A673 (cell line): ENCODE measurements around the gene LPP. TPM values are rescaled to one million over a fixed set of nuclear protein-coding genes. Genes with fewer than 3 reads are reported as not detected.
A peak's percentile ranks its signal among the peaks of the same experiment; 100 is the strongest.

Experiments used
- BruUV-seq: library from RNA; stranded (reverse); fragments of 400-500 nt; replicated peaks from 2 replicates; lab custom pipeline; 2021; lab: Mats Ljungman, UMichigan
- CTCF ChIA-PET: fragments of 300-600 bp; sonication (Branson Sonifier 250); formaldehyde crosslinking; loops from one replicate; lab custom pipeline; 2022; ENCODE audit warnings: antibody characterized with exemption; lab: Charles Lee
- POLR2A ChIA-PET: fragments of 300-600 bp; sonication (Branson Sonifier 250); formaldehyde crosslinking; loops from one replicate; lab custom pipeline; 2022; ENCODE audit warnings: antibody characterized with exemption; ENCODE audit not compliant: low non-redundant PET; lab: Charles Lee
- DNase-seq: peaks from one replicate; pipeline ENCODE4 v3.0.0-alpha.2; 2015; ENCODE audit warnings: low spot score
- H3K27ac ChIP-seq: fragments of 200-600 bp; sonication (generic); 2 replicates; pipeline ENCODE4 v1.5.1; 2016; ENCODE audit warnings: mixed run types, low read depth, mild to moderate bottlenecking, mixed read lengths, antibody characterized with exemption, low read length; ENCODE audit not compliant: poor library complexity, severe bottlenecking
- H3K27me3 ChIP-seq: fragments of 200-600 bp; sonication (generic); replicated peaks from 2 replicates; pipeline ENCODE4 v1.6.1; 2017; ENCODE audit warnings: mixed run types, low read depth, mild to moderate bottlenecking, mixed read lengths, antibody characterized with exemption, low read length; ENCODE audit not compliant: insufficient read depth, poor library complexity
- H3K36me3 ChIP-seq: fragments of 200-600 bp; sonication (generic); 2 replicates; pipeline ENCODE4 v1.6.1; 2016; ENCODE audit warnings: mixed run types, mild to moderate bottlenecking, mixed read lengths, antibody characterized with exemption, low read length; ENCODE audit not compliant: insufficient read depth, poor library complexity, severe bottlenecking
- H3K4me1 ChIP-seq: fragments of 200-600 bp; sonication (generic); 2 replicates; pipeline ENCODE4 v1.6.1; 2017; ENCODE audit warnings: mixed run types, mild to moderate bottlenecking, mixed read lengths, antibody characterized with exemption, low read length; ENCODE audit not compliant: insufficient read depth, poor library complexity, severe bottlenecking
- H3K4me3 ChIP-seq: fragments of 200-600 bp; sonication (generic); 2 replicates; pipeline ENCODE4 v1.5.1; 2016; ENCODE audit warnings: low read depth, mixed run types, mild to moderate bottlenecking, mixed read lengths, low read length; ENCODE audit not compliant: poor library complexity, severe bottlenecking
- H3K9me3 ChIP-seq: fragments of 200-600 bp; sonication (generic); 2 replicates; pipeline ENCODE4 v1.6.1; 2016; ENCODE audit warnings: mixed run types, low read depth, mild to moderate bottlenecking, mixed read lengths, antibody characterized with exemption, low read length; ENCODE audit not compliant: poor library complexity, severe bottlenecking
- EZH2 ChIP-seq: fragments of 200-600 bp; sonication (generic); IDR thresholded peaks from 2 replicates; pipeline ENCODE4 v1.6.1; 2017; ENCODE audit warnings: borderline replicate concordance, low read depth, mild to moderate bottlenecking, mixed read lengths, antibody characterized with exemption, low read length; ENCODE audit not compliant: poor library complexity, severe bottlenecking
- intact Hi-C: fragments of 100-400 bp; cut with micrococcal nuclease; formaldehyde crosslinking; loops from one replicate; pipeline ENCODE4 v1.10.0; 2022; ENCODE audit not compliant: unreplicated experiment
- total RNA-seq: library from RNA; stranded (reverse); gene quantifications from 2 replicates; pipeline ENCODE4 v1.2.3, GENCODE V29; 2021
- TF ChIP-seq, protein P1 (sequence below): fragments of 300-800, 200-600 bp; sonication (generic); conservative IDR thresholded peaks from 2 replicates; pipeline ENCODE4 v1.5.1; 2017; ENCODE audit warnings: low read depth, mild to moderate bottlenecking, antibody characterized with exemption, low read length, moderate library complexity, mixed read lengths

The LPP gene
- total RNA-seq, 1 experiment from 2014 or later: 39.7 TPM

DNA sequence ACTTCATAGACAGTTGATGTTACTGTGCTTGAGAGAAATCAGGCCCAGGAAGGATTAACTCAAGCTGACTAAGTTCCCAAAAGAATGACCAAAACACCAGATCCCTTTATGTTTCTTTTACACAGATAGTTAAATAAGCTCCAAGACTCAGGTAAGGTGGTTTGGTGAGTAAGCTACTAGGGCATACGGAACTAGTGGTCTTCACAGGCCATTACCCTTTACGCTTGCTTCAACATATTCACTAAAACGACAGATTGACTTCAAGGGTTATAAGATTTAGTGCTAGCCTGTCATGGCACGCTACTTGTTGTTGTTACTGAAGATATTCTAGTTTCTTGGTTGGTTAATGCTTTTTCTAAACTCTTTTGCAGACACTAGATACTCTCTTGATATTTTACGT lies 369.3 kb downstream of the LPP start:
- POLR2A ChIA-PET: no interaction called here
- no peak overlapping the region for H3K27ac ChIP-seq
- H3K4me1 ChIP-seq: peaks cover 13% of the 10 kb centered on the region
- H3K36me3 ChIP-seq: no peaks in the 10 kb centered on the region
- no peaks in the 10 kb centered on the region for H3K27me3 ChIP-seq
- no TSS peak for BruUV-seq
- CTCF ChIA-PET: no interaction called here
- TF ChIP-seq EZH2: no peak
- TF ChIP-seq, protein P1, sequence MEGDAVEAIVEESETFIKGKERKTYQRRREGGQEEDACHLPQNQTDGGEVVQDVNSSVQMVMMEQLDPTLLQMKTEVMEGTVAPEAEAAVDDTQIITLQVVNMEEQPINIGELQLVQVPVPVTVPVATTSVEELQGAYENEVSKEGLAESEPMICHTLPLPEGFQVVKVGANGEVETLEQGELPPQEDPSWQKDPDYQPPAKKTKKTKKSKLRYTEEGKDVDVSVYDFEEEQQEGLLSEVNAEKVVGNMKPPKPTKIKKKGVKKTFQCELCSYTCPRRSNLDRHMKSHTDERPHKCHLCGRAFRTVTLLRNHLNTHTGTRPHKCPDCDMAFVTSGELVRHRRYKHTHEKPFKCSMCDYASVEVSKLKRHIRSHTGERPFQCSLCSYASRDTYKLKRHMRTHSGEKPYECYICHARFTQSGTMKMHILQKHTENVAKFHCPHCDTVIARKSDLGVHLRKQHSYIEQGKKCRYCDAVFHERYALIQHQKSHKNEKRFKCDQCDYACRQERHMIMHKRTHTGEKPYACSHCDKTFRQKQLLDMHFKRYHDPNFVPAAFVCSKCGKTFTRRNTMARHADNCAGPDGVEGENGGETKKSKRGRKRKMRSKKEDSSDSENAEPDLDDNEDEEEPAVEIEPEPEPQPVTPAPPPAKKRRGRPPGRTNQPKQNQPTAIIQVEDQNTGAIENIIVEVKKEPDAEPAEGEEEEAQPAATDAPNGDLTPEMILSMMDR: no peak
- no peak overlapping the region for H3K4me3 ChIP-seq
- no peaks in the 10 kb centered on the region for H3K9me3 ChIP-seq
- no peak for DNase-seq
- intact Hi-C loops: no loop called here

DNA sequence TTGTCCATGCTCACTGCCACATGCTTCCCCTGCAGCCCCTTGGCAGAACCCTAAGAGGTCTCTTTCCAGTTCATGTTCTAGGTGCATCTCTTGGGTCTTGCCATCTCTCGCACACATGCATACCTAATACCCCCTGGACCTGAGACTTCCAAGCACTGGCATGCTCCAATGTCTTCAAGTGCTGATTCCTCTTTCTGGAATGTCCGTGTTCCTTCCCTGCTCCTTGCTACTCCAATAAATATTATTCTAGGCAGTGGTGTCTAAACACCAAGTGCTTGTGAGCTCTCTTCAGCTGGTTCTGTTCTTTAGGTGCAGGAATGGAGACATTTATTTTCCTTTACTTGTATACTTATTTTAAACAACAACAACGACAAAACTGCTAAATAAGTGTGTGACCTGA lies 370.1 kb downstream of the LPP start:
- no peak overlapping the region for H3K4me3 ChIP-seq
- H3K9me3 ChIP-seq: no peaks in the 10 kb centered on the region
- no peaks in the 10 kb centered on the region for H3K27me3 ChIP-seq
- TF ChIP-seq EZH2: no peak
- TF ChIP-seq, protein P1: no peak
- BruUV-seq: no TSS peak
- POLR2A ChIA-PET: no interaction called here
- intact Hi-C loops: no loop called here
- no peak overlapping the region for H3K27ac ChIP-seq
- DNase-seq: no peak
- H3K4me1 ChIP-seq: peaks cover 13% of the 10 kb centered on the region
- H3K36me3 ChIP-seq: no peaks in the 10 kb centered on the region
- CTCF ChIA-PET: interaction anchor here (0.6 to 0.7 kb wide), 2 partner anchors 306 to 742 kb away, joined by 4 read pairs; no protein-coding TSS in a partner anchor

DNA sequence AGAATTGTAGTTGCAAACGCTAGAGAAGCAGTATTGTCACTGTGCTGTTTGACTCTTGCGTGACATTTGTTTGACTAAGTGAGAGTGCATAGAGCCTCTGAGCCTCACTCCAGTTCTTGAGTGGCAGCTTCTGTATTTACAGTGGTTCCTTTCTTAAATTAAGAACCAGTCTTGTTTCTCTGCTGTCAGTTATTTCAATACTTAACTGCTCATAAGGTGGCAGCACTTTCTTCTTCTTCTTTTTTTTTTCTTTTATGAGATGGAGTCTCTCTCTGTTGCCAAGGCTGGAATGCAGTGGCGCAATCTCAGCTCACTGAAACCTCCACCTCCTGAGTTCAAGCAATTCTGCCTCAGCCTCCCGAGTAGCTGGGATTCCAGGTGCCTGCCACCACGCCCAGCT lies 372.1 kb downstream of the LPP start:
- intact Hi-C loops: no loop called here
- no peaks in the 10 kb centered on the region for H3K36me3 ChIP-seq
- no peaks in the 10 kb centered on the region for H3K9me3 ChIP-seq
- no peak overlapping the region for H3K27ac ChIP-seq
- TF ChIP-seq EZH2: no peak
- TF ChIP-seq, protein P1: 0 out of 2 replicates have a peak, but pooled peaks have one; percentile 17
- CTCF ChIA-PET: no interaction called here
- BruUV-seq: no TSS peak
- POLR2A ChIA-PET: no interaction called here
- H3K27me3 ChIP-seq: no peaks in the 10 kb centered on the region
- DNase-seq: no peak
- H3K4me3 ChIP-seq: no peak overlapping the region
- peaks cover 3% of the 10 kb centered on the region for H3K4me1 ChIP-seq
